HepG2 (cell line): ENCODE measurements around the gene CSNK1D. TPM values are rescaled to one million over a fixed set of nuclear protein-coding genes. Genes with fewer than 3 reads are reported as not detected.

Experiments used
- ATAC-seq: fragments of 200-7000 bp; cut with Tn5 transposase; 3 replicates; pipeline ENCODE4 v1.9.1; 2020; ENCODE audit warnings: mild to moderate bottlenecking, moderate library complexity
- BruUV-seq: library from RNA; stranded (reverse); fragments of 400-500 nt; replicated peaks from 2 replicates; lab custom pipeline; 2021; lab: Mats Ljungman, UMichigan
- CTCF ChIA-PET: fragments of 300-600 bp; formaldehyde crosslinking; extraction: SDS; loops from one replicate; lab custom pipeline; 2021; ENCODE audit warnings: low total read pairs, inconsistent platforms, low intra/inter-chr PET ratio; lab: Yijun Ruan, JAX
- POLR2A ChIA-PET: fragments of 350-600 bp; sonication (Branson Sonifier 250); formaldehyde crosslinking; loops from one replicate; lab custom pipeline; 2020; ENCODE audit warnings: antibody characterized with exemption, inconsistent platforms; lab: Yijun Ruan, JAX
- DNase-seq: peaks from one replicate; pipeline ENCODE4 v3.0.0-alpha.2; 2015; ENCODE audit warnings: low spot score
- FAIRE-seq: peaks from 3 replicates; lab custom pipeline; 2011; peaks lifted over from hg19 to GRCh38; lab: Jason Lieb, UNC
- H2AFZ ChIP-seq: one replicate; pipeline ENCODE4 v1.6.1; 2011; ENCODE audit warnings: low read length, inconsistent platforms
- H3K27ac ChIP-seq: fragments of 300-600 bp; 3 replicates; pipeline ENCODE4 v1.8.0; 2011; ENCODE audit warnings: mixed run types, mild to moderate bottlenecking, mixed read lengths, low read length, inconsistent platforms; ENCODE audit not compliant: insufficient read depth; ENCODE audit errors: extremely low read length
- H3K27me3 ChIP-seq, 2 experiments: fragments of 200-600 bp in 1 of 2; 2 replicates in 1 of 2; 3 replicates in 1 of 2; pipeline versions ENCODE4 v1.6.0 to v1.8.0; 2011; ENCODE audit warnings: low read length in 2 of 2, mild to moderate bottlenecking in 2 of 2, moderate library complexity in 2 of 2, inconsistent platforms in 1 of 2; ENCODE audit not compliant: insufficient read depth in 2 of 2, control insufficient read depth in 1 of 2
- H3K36me3 ChIP-seq, 2 experiments: fragments of 200-600 bp in 1 of 2; replicated peaks in 1 of 2; 2 replicates in 1 of 2; 3 replicates in 1 of 2; pipeline versions ENCODE4 v1.5.1 to v1.8.0; 2011; ENCODE audit warnings: low read length in 2 of 2, inconsistent platforms in 1 of 2; ENCODE audit not compliant: insufficient read depth in 2 of 2, control insufficient read depth in 1 of 2
- H3K4me1 ChIP-seq: 2 replicates; pipeline ENCODE4 v1.5.1; 2012; ENCODE audit warnings: low read length, inconsistent platforms; ENCODE audit not compliant: insufficient read depth
- H3K4me2 ChIP-seq: 2 replicates; pipeline ENCODE4 v1.6.0; 2011; ENCODE audit warnings: low read depth, low read length, inconsistent platforms
- H3K4me3 ChIP-seq, 3 experiments: fragments of 200-600 bp in 1 of 3; sonication (generic), shearing (Covaris generic) in 1 of 3; replicated peaks in 1 of 3; 2 replicates each; pipeline ENCODE4 v1.5.1; 2011 to 2016; ENCODE audit warnings: low read length in 3 of 3, inconsistent platforms in 2 of 3, low read depth in 2 of 3, mild to moderate bottlenecking in 2 of 3, control low read depth in 1 of 3, mixed read lengths in 1 of 3; ENCODE audit not compliant: insufficient read depth in 1 of 3
- H3K79me2 ChIP-seq: one replicate; pipeline ENCODE4 v1.6.1; 2011; ENCODE audit warnings: low read length, inconsistent platforms; ENCODE audit not compliant: insufficient read depth
- H3K9ac ChIP-seq: 2 replicates; pipeline ENCODE4 v1.6.0; 2011; ENCODE audit warnings: mild to moderate bottlenecking, low read depth, low read length, inconsistent platforms; ENCODE audit not compliant: insufficient read depth
- H3K9me3 ChIP-seq: 2 replicates; pipeline ENCODE4 v1.5.1; 2012; ENCODE audit warnings: mild to moderate bottlenecking, low read length
- H4K20me1 ChIP-seq: 2 replicates; pipeline ENCODE4 v1.6.0; 2011; ENCODE audit warnings: inconsistent platforms, mild to moderate bottlenecking, low read length, moderate library complexity; ENCODE audit not compliant: insufficient read depth
- AGO2 ChIP-seq: fragments of 200-400 bp; formaldehyde crosslinking; optimal IDR thresholded peaks from 2 replicates; pipeline ENCODE3; 2017; ENCODE audit warnings: mild to moderate bottlenecking, low read depth, low read length, moderate library complexity
- ZBTB3 ChIP-seq: sonication (generic); formaldehyde crosslinking; IDR thresholded peaks from 2 replicates; pipeline ENCODE4 v1.4.0; 2020; ENCODE audit warnings: low read depth, mild to moderate bottlenecking, moderate library complexity, missing genetic modification reagents, borderline replicate concordance
- ZFY ChIP-seq: sonication (generic); formaldehyde crosslinking; IDR thresholded peaks from 2 replicates; pipeline ENCODE4 v1.4.0; 2020; ENCODE audit warnings: missing genetic modification reagents
- ZMYM2 ChIP-seq: sonication (generic); formaldehyde crosslinking; IDR thresholded peaks from 2 replicates; pipeline ENCODE4 v1.8.0; 2022; ENCODE audit warnings: mild to moderate bottlenecking, missing genetic modification reagents
- ZMYM3 ChIP-seq: sonication (generic); formaldehyde crosslinking; IDR thresholded peaks from 2 replicates; pipeline ENCODE4 v1.5.1; 2020; ENCODE audit warnings: mild to moderate bottlenecking, missing genetic modification reagents
- ZNF687 ChIP-seq: sonication (generic); formaldehyde crosslinking; IDR thresholded peaks from 2 replicates; pipeline ENCODE4 v1.5.1; 2020; ENCODE audit warnings: mild to moderate bottlenecking, missing genetic modification reagents, moderate library complexity
- WGBS: methylation state at CpG from one replicate; pipeline ENCODE4 v1.1.6; 2017; ENCODE audit warnings: low lambda C conversion rate; 5-methylcytosine and 5-hydroxymethylcytosine counted together
- in situ Hi-C: cut with HindIII; loops from 2 replicates; pipeline ENCODE4 v1.10.0; 2017; ENCODE audit warnings: low pct_unique_long_range_greater_than_20kb; ENCODE audit not compliant: extremely low pct_ligation_motif_present
- intact Hi-C: fragments of 100-400 bp; cut with micrococcal nuclease; formaldehyde crosslinking; loops from one replicate; pipeline ENCODE4 v1.10.0; 2022; ENCODE audit not compliant: unreplicated experiment
- polyA plus RNA-seq, 8 experiments: library from polyadenylated mRNA; depleted of rRNA in 3 of 8; stranded (reverse) in 7 of 8; unstranded in 1 of 8; fragments of >200 nt; fragmentation: Illumina TruSeq in 4 of 8; extraction: Trizol in 4 of 8; gene quantifications; 2 replicates each; pipeline versions ENCODE4 v1.2.1 to v1.2.3, GENCODE V29; 2011 to 2016; ENCODE audit warnings: low read depth in 4 of 8, missing spikeins in 1 of 8, mixed read lengths in 1 of 8; ENCODE audit not compliant: insufficient read depth in 1 of 8
- total RNA-seq, 5 experiments: library from RNA; depleted of rRNA; stranded (reverse); fragments of >200 nt; fragmentation: Illumina TruSeq; extraction: Trizol; gene quantifications; 2 replicates each; pipeline ENCODE4 v1.2.3, GENCODE V29; 2016; ENCODE audit warnings: low read depth in 1 of 5
- TF ChIP-seq, protein P1 (sequence below): sonication (generic); formaldehyde crosslinking; IDR thresholded peaks from 2 replicates; pipeline ENCODE4 v1.4.0; 2020; ENCODE audit warnings: missing genetic modification reagents, borderline replicate concordance
- TF ChIP-seq, protein P2 (sequence below): sonication (generic); formaldehyde crosslinking; IDR thresholded peaks from 2 replicates; pipeline ENCODE4 v1.5.0; 2020; ENCODE audit warnings: missing genetic modification reagents

The CSNK1D gene
- total and polyA plus RNA-seq, 2 of the 13 experiments (the other 11 are each of a cell fraction or from before 2014, with no cell fraction given): 31.5 to 128 TPM

DNA sequence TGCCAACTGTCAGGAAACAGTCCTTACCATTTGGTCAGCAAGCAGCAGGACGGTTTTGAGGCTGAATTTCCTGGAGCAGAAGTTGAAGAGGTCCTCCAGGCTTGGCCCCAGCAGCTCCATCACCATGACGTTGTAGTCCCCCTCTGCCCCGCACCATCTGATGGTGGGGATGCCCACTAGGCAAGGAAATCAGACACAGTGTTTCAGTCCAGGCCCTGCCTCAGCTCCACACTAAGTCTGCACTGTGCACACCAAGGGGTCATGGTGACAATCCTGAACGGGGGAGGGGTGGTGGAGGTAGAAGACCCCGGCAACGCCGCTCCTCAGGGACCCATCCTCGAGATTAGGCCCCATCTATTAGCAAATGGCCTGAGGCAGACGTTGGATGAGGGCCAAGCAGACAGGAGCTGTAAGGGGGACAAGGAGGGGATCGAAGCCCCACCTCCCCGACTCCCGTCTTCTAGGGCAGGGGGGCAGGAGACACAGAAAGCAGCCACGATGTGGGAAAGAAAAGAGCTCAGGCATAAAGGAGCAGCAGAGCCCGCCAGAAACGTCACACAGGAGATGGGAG lies 18.0 kb downstream of the CSNK1D start:
- intact Hi-C loops (loop anchor here (5.0 kb wide), 1 partner anchor 42 kb away; no protein-coding TSS in a partner anchor), in situ Hi-C loops (no loop called here)
- no peak for DNase-seq
- no peak overlapping the region for H3K27ac ChIP-seq
- H4K20me1 ChIP-seq: peaks cover 21% of the 10 kb centered on the region
- ChIA-PET CTCF (no interaction called here), POLR2A (interaction anchor here (0.6 to 3.2 kb wide), 3 partner anchors 11 to 44 kb away, joined by 3 to 11 read pairs (median 4); no protein-coding TSS in a partner anchor)
- no peak for FAIRE-seq
- H3K4me3 ChIP-seq: no peak overlapping the region
- no TSS peak for BruUV-seq
- WGBS: 97% methylated on average over 15 of the region's 15 CpGs
- no peaks in the 10 kb centered on the region for H3K9me3 ChIP-seq
- no peaks in the 10 kb centered on the region for H3K4me1 ChIP-seq
- TF ChIP-seq ZMYM3 (CRISPR knock-in tag) (no peak), ZFY (CRISPR knock-in tag) (no peak), ZBTB3 (CRISPR knock-in tag) (no peak), ZMYM2 (no peak), ZNF687 (CRISPR knock-in tag) (peak; percentile 15; the same call in 1 of the 2 replicates), AGO2 (peak; percentile 11)
- TF ChIP-seq, protein P1, sequence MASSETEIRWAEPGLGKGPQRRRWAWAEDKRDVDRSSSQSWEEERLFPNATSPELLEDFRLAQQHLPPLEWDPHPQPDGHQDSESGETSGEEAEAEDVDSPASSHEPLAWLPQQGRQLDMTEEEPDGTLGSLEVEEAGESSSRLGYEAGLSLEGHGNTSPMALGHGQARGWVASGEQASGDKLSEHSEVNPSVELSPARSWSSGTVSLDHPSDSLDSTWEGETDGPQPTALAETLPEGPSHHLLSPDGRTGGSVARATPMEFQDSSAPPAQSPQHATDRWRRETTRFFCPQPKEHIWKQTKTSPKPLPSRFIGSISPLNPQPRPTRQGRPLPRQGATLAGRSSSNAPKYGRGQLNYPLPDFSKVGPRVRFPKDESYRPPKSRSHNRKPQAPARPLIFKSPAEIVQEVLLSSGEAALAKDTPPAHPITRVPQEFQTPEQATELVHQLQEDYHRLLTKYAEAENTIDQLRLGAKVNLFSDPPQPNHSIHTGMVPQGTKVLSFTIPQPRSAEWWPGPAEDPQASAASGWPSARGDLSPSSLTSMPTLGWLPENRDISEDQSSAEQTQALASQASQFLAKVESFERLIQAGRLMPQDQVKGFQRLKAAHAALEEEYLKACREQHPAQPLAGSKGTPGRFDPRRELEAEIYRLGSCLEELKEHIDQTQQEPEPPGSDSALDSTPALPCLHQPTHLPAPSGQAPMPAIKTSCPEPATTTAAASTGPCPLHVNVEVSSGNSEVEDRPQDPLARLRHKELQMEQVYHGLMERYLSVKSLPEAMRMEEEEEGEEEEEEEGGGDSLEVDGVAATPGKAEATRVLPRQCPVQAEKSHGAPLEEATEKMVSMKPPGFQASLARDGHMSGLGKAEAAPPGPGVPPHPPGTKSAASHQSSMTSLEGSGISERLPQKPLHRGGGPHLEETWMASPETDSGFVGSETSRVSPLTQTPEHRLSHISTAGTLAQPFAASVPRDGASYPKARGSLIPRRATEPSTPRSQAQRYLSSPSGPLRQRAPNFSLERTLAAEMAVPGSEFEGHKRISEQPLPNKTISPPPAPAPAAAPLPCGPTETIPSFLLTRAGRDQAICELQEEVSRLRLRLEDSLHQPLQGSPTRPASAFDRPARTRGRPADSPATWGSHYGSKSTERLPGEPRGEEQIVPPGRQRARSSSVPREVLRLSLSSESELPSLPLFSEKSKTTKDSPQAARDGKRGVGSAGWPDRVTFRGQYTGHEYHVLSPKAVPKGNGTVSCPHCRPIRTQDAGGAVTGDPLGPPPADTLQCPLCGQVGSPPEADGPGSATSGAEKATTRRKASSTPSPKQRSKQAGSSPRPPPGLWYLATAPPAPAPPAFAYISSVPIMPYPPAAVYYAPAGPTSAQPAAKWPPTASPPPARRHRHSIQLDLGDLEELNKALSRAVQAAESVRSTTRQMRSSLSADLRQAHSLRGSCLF (CRISPR knock-in tag): no peak
- TF ChIP-seq, protein P2, sequence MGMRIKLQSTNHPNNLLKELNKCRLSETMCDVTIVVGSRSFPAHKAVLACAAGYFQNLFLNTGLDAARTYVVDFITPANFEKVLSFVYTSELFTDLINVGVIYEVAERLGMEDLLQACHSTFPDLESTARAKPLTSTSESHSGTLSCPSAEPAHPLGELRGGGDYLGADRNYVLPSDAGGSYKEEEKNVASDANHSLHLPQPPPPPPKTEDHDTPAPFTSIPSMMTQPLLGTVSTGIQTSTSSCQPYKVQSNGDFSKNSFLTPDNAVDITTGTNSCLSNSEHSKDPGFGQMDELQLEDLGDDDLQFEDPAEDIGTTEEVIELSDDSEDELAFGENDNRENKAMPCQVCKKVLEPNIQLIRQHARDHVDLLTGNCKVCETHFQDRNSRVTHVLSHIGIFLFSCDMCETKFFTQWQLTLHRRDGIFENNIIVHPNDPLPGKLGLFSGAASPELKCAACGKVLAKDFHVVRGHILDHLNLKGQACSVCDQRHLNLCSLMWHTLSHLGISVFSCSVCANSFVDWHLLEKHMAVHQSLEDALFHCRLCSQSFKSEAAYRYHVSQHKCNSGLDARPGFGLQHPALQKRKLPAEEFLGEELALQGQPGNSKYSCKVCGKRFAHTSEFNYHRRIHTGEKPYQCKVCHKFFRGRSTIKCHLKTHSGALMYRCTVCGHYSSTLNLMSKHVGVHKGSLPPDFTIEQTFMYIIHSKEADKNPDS (CRISPR knock-in tag): 0 out of 2 replicates have a peak, but pooled peaks have one; percentile 27
- no peak overlapping the region for H2AFZ ChIP-seq
- no peak overlapping the region for H3K9ac ChIP-seq
- no peaks in the 10 kb centered on the region for H3K27me3 ChIP-seq
- no peak for ATAC-seq
- H3K79me2 ChIP-seq: peaks cover 25% of the 10 kb centered on the region
- H3K36me3 ChIP-seq: peaks cover 54 to 82% of the 10 kb centered on the region in 2 experiments
- no peak overlapping the region for H3K4me2 ChIP-seq
